Jurkat, Clone E6-1 (cell line): Measurements from ENCODE around the gene C16orf89.

Experiments
- DNase-seq: peaks from one replicate; pipeline ENCODE4 v3.0.0-alpha.2; 2011; ENCODE audit warnings: low read depth, low spot score
- H3K4me3 ChIP-seq: 2 replicates; pipeline ENCODE4 v1.5.1; 2011; ENCODE audit warnings: mild to moderate bottlenecking, low read length, control low read depth, moderate library complexity

C16orf89 gene

GRCh38 chr16:5015351-5015750, 50.4 kb downstream of the C16orf89 start:
- H3K4me3 ChIP-seq = no peak overlapping the region
- DNase-seq = peak; percentile 27

GRCh38 chr16:5012887-5013286, 52.9 kb downstream of the C16orf89 start:
- no peak for DNase-seq

GRCh38 chr16:5011637-5012036, 54.1 kb downstream of the C16orf89 start:
- DNase-seq = no peak
- no peak overlapping the region for H3K4me3 ChIP-seq

More at GRCh38 chr16:5012887-5013286, 52.9 kb downstream of the C16orf89 start:
- no peak overlapping the region for H3K4me3 ChIP-seq

- H3K4me3 ChIP-seq = no peak overlapping the region
- DNase-seq = no peak
Observed at GRCh38 chr16:5010576-5011329, 55.0 kb downstream of the C16orf89 start.

GRCh38 chr16:5008311-5008731, 57.4 kb downstream of the C16orf89 start:
- no peak overlapping the region for H3K4me3 ChIP-seq
- no peak for DNase-seq

GRCh38 chr16:5007256-5007655, 58.5 kb downstream of the C16orf89 start:
- no peak overlapping the region for H3K4me3 ChIP-seq
- no peak for DNase-seq

GRCh38 chr16:5006348-5007193, 59.2 kb downstream of the C16orf89 start:
- no peak for DNase-seq
- no peak overlapping the region for H3K4me3 ChIP-seq

- H3K4me3 ChIP-seq = no peak overlapping the region
- DNase-seq = no peak
Observed at GRCh38 chr16:5005916-5006315, 59.8 kb downstream of the C16orf89 start.

GRCh38 chr16:5004311-5004710, 61.4 kb downstream of the C16orf89 start:
- no peak for DNase-seq
- no peak overlapping the region for H3K4me3 ChIP-seq

GRCh38 chr16:5003828-5004227, 61.9 kb downstream of the C16orf89 start:
- H3K4me3 ChIP-seq = no peak overlapping the region
- no peak for DNase-seq

GRCh38 chr16:5003211-5003610, 62.5 kb downstream of the C16orf89 start:
- H3K4me3 ChIP-seq = no peak overlapping the region
- no peak for DNase-seq

- no peak for DNase-seq
- no peak overlapping the region for H3K4me3 ChIP-seq
Observed at GRCh38 chr16:5002699-5003143, 63.0 kb downstream of the C16orf89 start.

GRCh38 chr16:5001986-5002385, 63.8 kb downstream of the C16orf89 start:
- H3K4me3 ChIP-seq = no peak overlapping the region

GRCh38 chr16:5001571-5001970, 64.2 kb downstream of the C16orf89 start:
- no peak overlapping the region for H3K4me3 ChIP-seq
- DNase-seq = no peak

More at GRCh38 chr16:5001986-5002385, 63.8 kb downstream of the C16orf89 start:
- no peak for DNase-seq

- no peak for DNase-seq
Observed at GRCh38 chr16:5000573-5001001, 65.2 kb downstream of the C16orf89 start.

GRCh38 chr16:4994719-4995434, 70.9 kb downstream of the C16orf89 start:
- no peak for DNase-seq
- H3K4me3 ChIP-seq = no peak overlapping the region

More at GRCh38 chr16:5000573-5001001, 65.2 kb downstream of the C16orf89 start:
- no peak overlapping the region for H3K4me3 ChIP-seq
